MM.1S (cell line): ENCODE measurements around the gene RBL2.
A peak's percentile ranks its signal among the peaks of the same experiment; 100 is the strongest.

Experiments
- DNase-seq: peaks from one replicate; pipeline ENCODE4 v3.0.0-alpha.2; 2015
- H2AFZ ChIP-seq: fragments of 300-600 bp; sonication (generic); 2 replicates; pipeline ENCODE4 v1.6.0; 2016; ENCODE audit warnings: antibody characterized with exemption, low read length
- H3F3A ChIP-seq: fragments of 300-600 bp; sonication (generic); 2 replicates; pipeline ENCODE4 v1.6.1; 2016; ENCODE audit warnings: mild to moderate bottlenecking, antibody characterized with exemption, low read length, moderate library complexity, mixed read lengths; ENCODE audit not compliant: insufficient read depth
- H3K27ac ChIP-seq: fragments of 300-600 bp; sonication (generic); 2 replicates; pipeline ENCODE4 v1.5.1; 2016; ENCODE audit warnings: mild to moderate bottlenecking, low read length
- H3K27me3 ChIP-seq: fragments of 300-600 bp; sonication (generic); replicated peaks from 2 replicates; pipeline ENCODE4 v1.6.0; 2016; ENCODE audit warnings: low read length; ENCODE audit not compliant: insufficient read depth
- H3K36me3 ChIP-seq: fragments of 300-600 bp; sonication (generic); replicated peaks from 2 replicates; pipeline ENCODE4 v1.6.1; 2016; ENCODE audit warnings: mild to moderate bottlenecking, low read length, mixed read lengths; ENCODE audit not compliant: insufficient read depth
- H3K4me1 ChIP-seq: fragments of 300-600 bp; sonication (generic); 2 replicates; pipeline ENCODE4 v1.6.1; 2016; ENCODE audit warnings: low read length, mixed read lengths
- H3K4me2 ChIP-seq: fragments of 300-600 bp; sonication (generic); 2 replicates; pipeline ENCODE4 v1.6.0; 2016; ENCODE audit warnings: low read depth, low read length
- H3K4me3 ChIP-seq: fragments of 300-600 bp; sonication (generic); 2 replicates; pipeline ENCODE4 v1.5.1; 2016; ENCODE audit warnings: low read length, mixed read lengths
- H3K79me2 ChIP-seq: fragments of 300-600 bp; sonication (generic); 2 replicates; pipeline ENCODE4 v1.6.1; 2016; ENCODE audit warnings: mixed run types, low read length, mixed read lengths
- H3K9ac ChIP-seq: fragments of 300-600 bp; sonication (generic); 2 replicates; pipeline ENCODE4 v1.6.1; 2016; ENCODE audit warnings: low read length, mixed read lengths
- H3K9me2 ChIP-seq: fragments of 300-600 bp; sonication (generic); replicated peaks from 2 replicates; pipeline ENCODE4 v1.6.1; 2016; ENCODE audit warnings: mild to moderate bottlenecking, low read length, mixed read lengths; ENCODE audit not compliant: insufficient read depth
- H3K9me3 ChIP-seq: fragments of 300-600 bp; sonication (generic); replicated peaks from 2 replicates; pipeline ENCODE4 v1.6.1; 2016; ENCODE audit warnings: mild to moderate bottlenecking, low read length, mixed read lengths; ENCODE audit not compliant: insufficient read depth
- H4K20me1 ChIP-seq: fragments of 300-600 bp; sonication (generic); 2 replicates; pipeline ENCODE4 v1.6.1; 2016; ENCODE audit warnings: mild to moderate bottlenecking, low read length, moderate library complexity, mixed read lengths; ENCODE audit not compliant: insufficient read depth
- CTCF ChIP-seq: fragments of 300-600 bp; sonication (generic); IDR thresholded peaks from 2 replicates; pipeline ENCODE4 v1.5.1; 2016; ENCODE audit warnings: antibody characterized with exemption, low read length, mixed read lengths
- EZH2 ChIP-seq: fragments of 300-600 bp; sonication (generic); optimal IDR thresholded peaks from 2 replicates; pipeline ENCODE3; 2017; ENCODE audit warnings: low read depth, mild to moderate bottlenecking, antibody characterized with exemption, low read length, mixed read lengths
- EZH2phosphoT487 ChIP-seq: fragments of 300-600 bp; sonication (generic); IDR thresholded peaks from 2 replicates; pipeline ENCODE4 v1.6.1; 2018; ENCODE audit warnings: antibody characterized with exemption, low read length

The RBL2 gene

GRCh38 chr16:53503270-53503923 is 69.1 kb downstream of the RBL2 start:
- Histone ChIP-seq H3K36me3 (no peaks in the 10 kb centered on the region), H2AFZ (peak overlapping the region; percentile 73), H3K27ac (peak overlapping the region; percentile 85; the same call in 1 of the 2 replicates), H3K27me3 (no peaks in the 10 kb centered on the region), H3K4me3 (peak overlapping the region; percentile 87), H4K20me1 (no peaks in the 10 kb centered on the region), H3K9me3 (no peaks in the 10 kb centered on the region), H3K9ac (peak overlapping the region; percentile 83), H3K79me2 (peaks cover 27% of the 10 kb centered on the region), H3K9me2 (no peaks in the 10 kb centered on the region), H3F3A (peaks cover 7% of the 10 kb centered on the region; the same call in 1 of the 2 replicates), H3K4me1 (peaks cover 21% of the 10 kb centered on the region), H3K4me2 (peak overlapping the region; percentile 94)
- TF ChIP-seq CTCF (no peak), EZH2 (no peak), EZH2phosphoT487 (no peak)
- DNase-seq = peak; percentile 100

- Histone ChIP-seq H3K27me3 (no peaks in the 10 kb centered on the region), H3K4me2 (peak overlapping the region; percentile 94), H3K36me3 (no peaks in the 10 kb centered on the region), H3K9me2 (no peaks in the 10 kb centered on the region), H3K9me3 (no peaks in the 10 kb centered on the region), H4K20me1 (no peaks in the 10 kb centered on the region), H3K27ac (peak overlapping the region; percentile 85; the same call in 1 of the 2 replicates), H3K4me1 (peaks cover 21% of the 10 kb centered on the region), H2AFZ (peak overlapping the region; percentile 73), H3K79me2 (peaks cover 27% of the 10 kb centered on the region), H3K9ac (peak overlapping the region; percentile 83; the same call in 1 of the 2 replicates), H3F3A (peaks cover 7% of the 10 kb centered on the region; the same call in 1 of the 2 replicates), H3K4me3 (peak overlapping the region; percentile 87)
- peak; percentile 19 for DNase-seq
- TF ChIP-seq CTCF = no peak; the same call in 1 of the 2 replicates
- no peak for TF ChIP-seq EZH2phosphoT487
- no peak for TF ChIP-seq EZH2
These were observed 69.9 kb downstream of the RBL2 start for GRCh38 chr16:53503991-53504663.

DNA sequence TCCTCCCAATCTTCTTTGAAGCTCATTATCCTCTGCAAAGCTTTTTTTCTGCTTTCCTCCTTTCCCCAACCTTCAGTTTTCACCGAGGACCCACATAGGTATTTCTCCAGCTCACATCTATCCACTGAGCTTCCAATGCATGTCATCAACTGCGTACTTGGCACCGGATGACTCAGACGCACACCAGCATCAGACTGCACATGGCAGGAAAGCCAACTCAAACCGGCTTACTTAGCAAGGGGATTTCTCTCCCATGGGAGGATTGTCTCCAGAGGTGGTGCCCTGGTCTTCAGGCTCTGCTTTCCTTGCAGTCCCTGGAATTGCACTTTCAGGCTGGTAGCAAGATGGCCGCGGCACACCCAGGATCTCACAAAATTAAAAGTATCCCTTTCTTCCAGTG is 70.4 kb downstream of the RBL2 start:
- H3K4me3 ChIP-seq = no peak overlapping the region
- peak overlapping the region; percentile 94 for H3K4me2 ChIP-seq
- 0 out of 2 replicates have a peak overlapping the region, but pooled peaks have one; percentile 73 for H2AFZ ChIP-seq

More for the DNA sequence above, 70.4 kb downstream of the RBL2 start:
- peaks cover 27% of the 10 kb centered on the region for H3K79me2 ChIP-seq
- H3K9me2 ChIP-seq = no peaks in the 10 kb centered on the region
- no peaks in the 10 kb centered on the region for H3K36me3 ChIP-seq
- H3K9me3 ChIP-seq = no peaks in the 10 kb centered on the region
- H3K9ac ChIP-seq = no peak overlapping the region
- no peaks in the 10 kb centered on the region for H3K27me3 ChIP-seq
- no peak for DNase-seq
- peaks cover 7% of the 10 kb centered on the region; the same call in 1 of the 2 replicates for H3F3A ChIP-seq
- no peak overlapping the region for H3K27ac ChIP-seq
- no peaks in the 10 kb centered on the region for H4K20me1 ChIP-seq
- TF ChIP-seq CTCF (no peak), EZH2 (no peak), EZH2phosphoT487 (no peak)
- peaks cover 21% of the 10 kb centered on the region for H3K4me1 ChIP-seq
